Neutrophil (primary cell): Measurements from ENCODE around the gene ZW10.

ENCODE experiments used
- H3K27ac ChIP-seq: fragments of 200-600 bp; sonication (generic); 2 replicates; pipeline ENCODE4 v1.5.1; 2016; ENCODE audit warnings: mild to moderate bottlenecking, moderate library complexity
- H3K27me3 ChIP-seq: fragments of 200-600 bp; sonication (generic); 2 replicates; pipeline ENCODE4 v1.6.0; 2016; ENCODE audit warnings: mild to moderate bottlenecking
- H3K36me3 ChIP-seq: fragments of 200-600 bp; sonication (generic); 2 replicates; pipeline ENCODE4 v1.5.1; 2017
- H3K4me1 ChIP-seq, 2 experiments: fragments of 200-600 bp in 1 of 2; sonication (generic) in 1 of 2; 1 replicate in 1 of 2; 2 replicates in 1 of 2; pipeline versions ENCODE4 v1.5.1 to v1.6.1; 2013 to 2016; ENCODE audit warnings: low read depth in 1 of 2, low read length in 1 of 2, mild to moderate bottlenecking in 1 of 2, moderate library complexity in 1 of 2; ENCODE audit not compliant: control insufficient read depth in 1 of 2, insufficient read depth in 1 of 2
- H3K4me3 ChIP-seq, 2 experiments: fragments of 200-600 bp in 1 of 2; sonication (generic) in 1 of 2; 1 replicate in 1 of 2; 2 replicates in 1 of 2; pipeline ENCODE4 v1.5.1; 2013 to 2016; ENCODE audit warnings: low read depth in 1 of 2, low read length in 1 of 2, mild to moderate bottlenecking in 1 of 2, moderate library complexity in 1 of 2
- H3K9me3 ChIP-seq: fragments of 200-600 bp; sonication (generic); 2 replicates; pipeline ENCODE4 v1.5.1; 2016
- TF ChIP-seq, protein P1 (sequence below): fragments of 200-600 bp; sonication (generic); IDR thresholded peaks from 2 replicates; pipeline ENCODE4 v1.5.1; 2016; ENCODE audit warnings: antibody characterized with exemption

ZW10 gene

DNA sequence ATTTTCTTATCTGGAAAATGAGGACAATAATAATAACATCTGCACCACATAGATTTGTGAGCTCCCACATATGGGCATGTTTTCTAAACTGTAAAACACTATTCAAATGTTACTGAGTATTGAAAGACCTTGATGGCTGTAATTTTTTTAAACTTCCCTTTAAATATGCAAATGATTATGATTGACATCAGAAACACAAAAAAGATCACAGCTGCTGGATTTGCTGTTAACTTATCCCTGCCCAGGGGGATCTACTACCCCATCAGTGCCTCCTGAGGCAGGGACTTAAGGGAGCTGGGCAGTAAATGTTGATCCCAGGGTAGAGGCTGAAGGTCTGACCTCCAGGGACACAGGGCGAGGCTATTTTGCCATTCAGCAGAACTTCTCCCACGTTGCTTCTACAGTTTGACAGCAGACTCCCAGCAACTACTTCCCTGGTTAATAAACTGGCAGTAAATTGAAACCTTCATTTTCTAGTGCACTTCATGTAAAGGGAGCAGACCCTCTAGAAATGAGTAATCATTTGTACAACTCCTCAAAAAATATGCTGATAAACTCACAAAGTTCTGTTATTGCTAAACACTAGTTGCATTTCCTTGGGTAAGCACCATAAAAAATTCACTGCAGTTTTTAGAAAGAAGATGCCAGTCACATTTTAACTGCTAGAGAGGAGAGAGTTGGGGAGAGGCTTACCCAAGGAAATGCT, 87.7 kb downstream of the ZW10 start:
- Histone ChIP-seq H3K9me3 (no peaks in the 10 kb centered on the region), H3K27ac (no peak overlapping the region), H3K4me1 (no peaks in the 10 kb centered on the region), H3K36me3 (no peaks in the 10 kb centered on the region), H3K4me3 (no peak overlapping the region), H3K27me3 (no peaks in the 10 kb centered on the region)
- TF ChIP-seq, protein P1, sequence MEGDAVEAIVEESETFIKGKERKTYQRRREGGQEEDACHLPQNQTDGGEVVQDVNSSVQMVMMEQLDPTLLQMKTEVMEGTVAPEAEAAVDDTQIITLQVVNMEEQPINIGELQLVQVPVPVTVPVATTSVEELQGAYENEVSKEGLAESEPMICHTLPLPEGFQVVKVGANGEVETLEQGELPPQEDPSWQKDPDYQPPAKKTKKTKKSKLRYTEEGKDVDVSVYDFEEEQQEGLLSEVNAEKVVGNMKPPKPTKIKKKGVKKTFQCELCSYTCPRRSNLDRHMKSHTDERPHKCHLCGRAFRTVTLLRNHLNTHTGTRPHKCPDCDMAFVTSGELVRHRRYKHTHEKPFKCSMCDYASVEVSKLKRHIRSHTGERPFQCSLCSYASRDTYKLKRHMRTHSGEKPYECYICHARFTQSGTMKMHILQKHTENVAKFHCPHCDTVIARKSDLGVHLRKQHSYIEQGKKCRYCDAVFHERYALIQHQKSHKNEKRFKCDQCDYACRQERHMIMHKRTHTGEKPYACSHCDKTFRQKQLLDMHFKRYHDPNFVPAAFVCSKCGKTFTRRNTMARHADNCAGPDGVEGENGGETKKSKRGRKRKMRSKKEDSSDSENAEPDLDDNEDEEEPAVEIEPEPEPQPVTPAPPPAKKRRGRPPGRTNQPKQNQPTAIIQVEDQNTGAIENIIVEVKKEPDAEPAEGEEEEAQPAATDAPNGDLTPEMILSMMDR: no peak

DNA sequence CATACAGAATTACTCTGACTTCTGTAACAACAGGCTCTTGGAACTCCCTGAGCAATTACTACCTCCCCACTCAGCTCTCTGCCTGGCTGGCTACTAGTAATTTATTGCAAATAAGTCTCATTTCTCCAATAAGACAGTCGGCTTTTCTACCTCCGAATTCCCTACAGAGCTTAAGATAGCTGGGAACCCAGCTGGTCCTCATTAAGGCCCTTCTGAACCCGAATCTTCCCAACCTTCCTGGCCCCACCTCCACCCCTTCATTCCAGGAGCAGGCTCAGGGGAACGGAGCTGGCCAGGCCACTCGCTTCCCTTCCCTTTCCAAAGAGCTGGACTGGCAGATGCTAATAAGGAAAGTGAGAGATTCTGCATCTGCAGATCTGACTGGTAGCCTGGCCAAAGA, 89.0 kb downstream of the ZW10 start:
- Histone ChIP-seq H3K4me3 (no peak overlapping the region), H3K4me1 (no peaks in the 10 kb centered on the region), H3K36me3 (no peaks in the 10 kb centered on the region), H3K27ac (no peak overlapping the region), H3K9me3 (no peaks in the 10 kb centered on the region), H3K27me3 (no peaks in the 10 kb centered on the region)
- TF ChIP-seq, protein P1: no peak

- H3K27me3 ChIP-seq: no peaks in the 10 kb centered on the region
- H3K27ac ChIP-seq: no peak overlapping the region
- no peaks in the 10 kb centered on the region for H3K36me3 ChIP-seq
- no peaks in the 10 kb centered on the region for H3K9me3 ChIP-seq
- TF ChIP-seq, protein P1: no peak
- no peaks in the 10 kb centered on the region for H3K4me1 ChIP-seq
- no peak overlapping the region for H3K4me3 ChIP-seq
These were observed 89.9 kb downstream of the ZW10 start for GRCh38 chr11:113683481-113684046.
